Measurements from ENCODE around the gene HDDC3. TPM values are rescaled to one million over a fixed set of nuclear protein-coding genes. Genes with fewer than 3 reads are reported as not detected.

HDDC3 gene
- total and polyA plus RNA-seq, 9 of the 15 experiments (the other 6 are each of a cell fraction or from before 2014, with no cell fraction given) = 14.9 to 55.8 (median 36.9) TPM

DNA sequence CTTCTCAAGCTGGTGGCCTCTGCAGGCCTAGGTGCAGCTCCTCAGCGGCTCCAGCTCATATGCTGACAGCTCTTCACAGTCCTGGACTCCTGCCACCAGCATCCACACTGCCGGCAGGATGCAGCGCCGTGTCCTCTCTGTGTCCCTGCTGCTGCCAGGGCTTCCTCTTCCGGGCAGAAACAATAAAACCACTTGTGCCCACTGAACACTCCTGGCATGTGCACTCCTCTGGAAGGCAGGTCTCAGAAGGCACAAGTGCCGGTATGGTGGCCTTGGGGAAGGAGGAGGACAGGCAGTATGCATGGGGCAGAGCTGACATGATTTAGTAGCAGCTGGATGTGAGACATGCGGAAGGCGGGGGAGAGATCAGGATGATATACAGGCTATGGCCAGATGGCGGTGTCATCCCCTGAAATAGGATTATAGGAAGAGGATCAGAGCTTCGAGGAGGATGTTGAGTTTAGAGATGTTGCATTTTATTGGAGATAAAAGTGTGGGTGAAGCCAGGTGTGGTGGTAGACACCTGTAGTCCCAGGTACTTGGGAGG, 36.7 kb downstream of the HDDC3 start (continued):
- TF ChIP-seq CSDE1 (IDR thresholded peaks at IDR 0.05) = no peak
- no peak for TF ChIP-seq SMAD2 (IDR thresholded peaks at IDR 0.05; ENCODE audit: low read depth, low read length)
- TF ChIP-seq SMARCB1 (IDR thresholded peaks at IDR 0.05; ENCODE audit: insufficient read length, low read depth) = no peak
- TF ChIP-seq ZNF324 (CRISPR knock-in tag; IDR thresholded peaks at IDR 0.05) = no peak
- no peak for TF ChIP-seq ARNT (IDR thresholded peaks at IDR 0.05)
- no peak for TF ChIP-seq U2AF1 (optimal IDR thresholded peaks at IDR 0.05; ENCODE audit: low read depth, low read length)
- TF ChIP-seq, protein P1, sequence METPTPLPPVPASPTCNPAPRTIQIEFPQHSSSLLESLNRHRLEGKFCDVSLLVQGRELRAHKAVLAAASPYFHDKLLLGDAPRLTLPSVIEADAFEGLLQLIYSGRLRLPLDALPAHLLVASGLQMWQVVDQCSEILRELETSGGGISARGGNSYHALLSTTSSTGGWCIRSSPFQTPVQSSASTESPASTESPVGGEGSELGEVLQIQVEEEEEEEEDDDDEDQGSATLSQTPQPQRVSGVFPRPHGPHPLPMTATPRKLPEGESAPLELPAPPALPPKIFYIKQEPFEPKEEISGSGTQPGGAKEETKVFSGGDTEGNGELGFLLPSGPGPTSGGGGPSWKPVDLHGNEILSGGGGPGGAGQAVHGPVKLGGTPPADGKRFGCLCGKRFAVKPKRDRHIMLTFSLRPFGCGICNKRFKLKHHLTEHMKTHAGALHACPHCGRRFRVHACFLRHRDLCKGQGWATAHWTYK (CRISPR knock-in tag; IDR thresholded peaks at IDR 0.05) = no peak
- no peak for TF ChIP-seq ZNF133 (CRISPR knock-in tag; IDR thresholded peaks at IDR 0.05)
- TF ChIP-seq HDAC3 (IDR thresholded peaks at IDR 0.05; ENCODE audit: borderline replicate concordance, partially characterized antibody) = no peak
- TF ChIP-seq ZNF175 (CRISPR knock-in tag; IDR thresholded peaks at IDR 0.05; ENCODE audit: low read depth) = no peak
- TF ChIP-seq ZNF316 (IDR thresholded peaks at IDR 0.05) = no peak
- TF ChIP-seq KAT8 (IDR thresholded peaks at IDR 0.05; ENCODE audit: low read depth) = no peak
- TF ChIP-seq, protein P2, sequence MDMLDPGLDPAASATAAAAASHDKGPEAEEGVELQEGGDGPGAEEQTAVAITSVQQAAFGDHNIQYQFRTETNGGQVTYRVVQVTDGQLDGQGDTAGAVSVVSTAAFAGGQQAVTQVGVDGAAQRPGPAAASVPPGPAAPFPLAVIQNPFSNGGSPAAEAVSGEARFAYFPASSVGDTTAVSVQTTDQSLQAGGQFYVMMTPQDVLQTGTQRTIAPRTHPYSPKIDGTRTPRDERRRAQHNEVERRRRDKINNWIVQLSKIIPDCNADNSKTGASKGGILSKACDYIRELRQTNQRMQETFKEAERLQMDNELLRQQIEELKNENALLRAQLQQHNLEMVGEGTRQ (CRISPR knock-in tag; IDR thresholded peaks at IDR 0.05) = no peak
- TF ChIP-seq, protein P3, sequence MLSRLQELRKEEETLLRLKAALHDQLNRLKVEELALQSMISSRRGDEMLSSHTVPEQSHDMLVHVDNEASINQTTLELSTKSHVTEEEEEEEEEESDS (CRISPR knock-in tag; IDR thresholded peaks at IDR 0.05) = no peak
- TF ChIP-seq SIN3B (IDR thresholded peaks at IDR 0.05; ENCODE audit: low read depth) = no peak
- no peak for TF ChIP-seq KDM5B (IDR thresholded peaks at IDR 0.05; ENCODE audit: insufficient replicate concordance, low read depth, low read length)
- 0 out of 4 replicates have a peak, but pooled peaks of 1 of the 2 experiments have one; percentile 56 for TF ChIP-seq ETV6 (IDR thresholded peaks at IDR 0.05; ENCODE audit: borderline replicate concordance in 1 of 2, low read depth in 2 of 2, low read length in 1 of 2)
- no peak for TF ChIP-seq ETV6 (CRISPR knock-in tag; IDR thresholded peaks at IDR 0.05; ENCODE audit: borderline replicate concordance)
- TF ChIP-seq CHCHD3 (CRISPR knock-in tag; IDR thresholded peaks at IDR 0.05) = no peak
- no peak for TF ChIP-seq PHF8 (IDR thresholded peaks at IDR 0.05; ENCODE audit: borderline replicate concordance, low read length)
- no peak for TF ChIP-seq MYNN (IDR thresholded peaks at IDR 0.05)
- TF ChIP-seq MYNN (CRISPR knock-in tag; IDR thresholded peaks at IDR 0.05) = no peak
- TF ChIP-seq SAP30 (IDR thresholded peaks at IDR 0.05; ENCODE audit: borderline replicate concordance, insufficient read depth, low read depth, low read length, poor library complexity, severe bottlenecking) = no peak
- TF ChIP-seq ZNF76 (CRISPR knock-in tag; IDR thresholded peaks at IDR 0.05; ENCODE audit: borderline replicate concordance) = no peak
- peak in 1 of 2 experiments; percentile 58; a peak in 1 of 4 replicates for TF ChIP-seq HDAC1 (IDR thresholded peaks at IDR 0.05)
- no peak for TF ChIP-seq PTBP1 (IDR thresholded peaks at IDR 0.05; ENCODE audit: low read depth, low read length)
- TF ChIP-seq ZNF766 (CRISPR knock-in tag; conservative IDR thresholded peaks at IDR 0.05) = no peak; the same call in 1 of the 2 replicates
- 0 out of 2 replicates have a peak, but pooled peaks have one; percentile 34 for TF ChIP-seq MTA1 (IDR thresholded peaks at IDR 0.05; ENCODE audit: borderline replicate concordance)
- peak; percentile 43 for TF ChIP-seq NCOR1 (IDR thresholded peaks at IDR 0.05)
